Hematopoietic multipotent progenitor cell treated with erythropoietin and hydrocortisone succinate and interleukin-3 and kit ligand, for 8 days (in vitro differentiated cells): ENCODE measurements around the gene ESPL1.

Experiments used
- DNase-seq: peaks from one replicate; pipeline ENCODE4 v3.0.0-alpha.2; 2015

ESPL1 gene

GRCh38 chr12:53267999-53268629 is at the start of gene ESPL1:
TSS of gene ESPL1 (plus strand) at chr12:53268299. CDS start at chr12:53268767, 468 bp downstream.
- peak; percentile 93 for DNase-seq

GRCh38 chr12:53218551-53219291 is 49.4 kb upstream of the ESPL1 start:
- DNase-seq: no peak

- DNase-seq: peak; percentile 51
These were observed 48.7 kb upstream of the ESPL1 start for GRCh38 chr12:53219292-53219955.

GRCh38 chr12:53219956-53220693 is 48.0 kb upstream of the ESPL1 start:
- DNase-seq: peak; percentile 80

GRCh38 chr12:53220694-53221202 is 47.4 kb upstream of the ESPL1 start:
- peak; percentile 81 for DNase-seq

- DNase-seq: peak; percentile 60
These were observed 46.7 kb upstream of the ESPL1 start for GRCh38 chr12:53221203-53222080.

GRCh38 chr12:53222170-53222721 is 45.9 kb upstream of the ESPL1 start:
- no peak for DNase-seq

GRCh38 chr12:53222806-53223261 is 45.3 kb upstream of the ESPL1 start:
- no peak for DNase-seq

- DNase-seq: no peak
These were observed 44.6 kb upstream of the ESPL1 start for GRCh38 chr12:53223389-53224060.

- no peak for DNase-seq
These were observed 43.8 kb upstream of the ESPL1 start for GRCh38 chr12:53224061-53224896.

- DNase-seq: no peak
These were observed 43.0 kb upstream of the ESPL1 start for GRCh38 chr12:53224897-53225634.

- DNase-seq: no peak
These were observed 42.3 kb upstream of the ESPL1 start for GRCh38 chr12:53225635-53226424.

GRCh38 chr12:53226815-53227214 is 41.3 kb upstream of the ESPL1 start:
- DNase-seq: no peak

GRCh38 chr12:53227341-53227740 is 40.8 kb upstream of the ESPL1 start:
- DNase-seq: no peak

- no peak for DNase-seq
These were observed 40.3 kb upstream of the ESPL1 start for GRCh38 chr12:53227836-53228235.

- no peak for DNase-seq
These were observed 38.6 kb upstream of the ESPL1 start for GRCh38 chr12:53229454-53229853.

GRCh38 chr12:53230108-53230845 is 37.8 kb upstream of the ESPL1 start:
- no peak for DNase-seq

- DNase-seq: no peak
These were observed 36.5 kb upstream of the ESPL1 start for GRCh38 chr12:53231671-53231920.
